Right lobe of liver (tissue), 4 donors: ENCODE measurements around the gene SLC25A14.
A peak's percentile ranks its signal among the peaks of the same experiment; 100 is the strongest.

Experiments
- POLR2A ChIP-seq: fragments of 450-650 bp; IDR thresholded peaks from one replicate; pipeline ENCODE4 v1.6.1; 2017; ENCODE audit warnings: antibody characterized with exemption, mild to moderate bottlenecking
- TF ChIP-seq, protein P1 (sequence below), 4 donors: fragments of 200-600 bp in 3 of 4; fragments of 450-650 bp in 1 of 4; IDR thresholded peaks; one replicate each; pipeline versions ENCODE4 v1.5.1 to v1.8.0; 2016 to 2022; ENCODE audit warnings: antibody characterized with exemption in 4 of 4, mild to moderate bottlenecking in 2 of 4
- donor health status: DM: no; HTN: no; CAD: no.
- donor health status: DM: no; HTN: no; CAD: no.
- donor health status: DM: no; HTN: yes; CAD: no.

DNA sequence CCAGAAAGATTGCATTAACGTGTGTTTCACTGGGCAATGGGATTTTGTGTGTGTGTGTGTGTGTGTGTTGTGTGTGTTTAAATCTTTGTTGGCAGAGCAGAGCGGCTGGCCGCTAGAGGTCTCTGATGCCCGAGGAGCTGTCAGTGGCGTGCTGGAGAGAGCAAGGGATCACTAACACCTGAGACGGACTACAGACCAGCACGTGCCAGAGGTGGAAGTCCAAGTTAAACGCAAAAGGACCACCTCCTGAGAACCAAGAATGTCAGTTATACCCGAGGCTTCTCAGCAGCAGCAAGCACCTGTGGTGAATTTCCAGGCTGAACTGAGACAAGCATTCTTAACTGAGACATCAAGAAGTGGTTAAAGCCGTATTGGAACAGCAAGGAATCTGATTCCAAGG, 9.0 kb upstream of the SLC25A14 start:
- TF ChIP-seq POLR2A: no peak
- TF ChIP-seq, protein P1, sequence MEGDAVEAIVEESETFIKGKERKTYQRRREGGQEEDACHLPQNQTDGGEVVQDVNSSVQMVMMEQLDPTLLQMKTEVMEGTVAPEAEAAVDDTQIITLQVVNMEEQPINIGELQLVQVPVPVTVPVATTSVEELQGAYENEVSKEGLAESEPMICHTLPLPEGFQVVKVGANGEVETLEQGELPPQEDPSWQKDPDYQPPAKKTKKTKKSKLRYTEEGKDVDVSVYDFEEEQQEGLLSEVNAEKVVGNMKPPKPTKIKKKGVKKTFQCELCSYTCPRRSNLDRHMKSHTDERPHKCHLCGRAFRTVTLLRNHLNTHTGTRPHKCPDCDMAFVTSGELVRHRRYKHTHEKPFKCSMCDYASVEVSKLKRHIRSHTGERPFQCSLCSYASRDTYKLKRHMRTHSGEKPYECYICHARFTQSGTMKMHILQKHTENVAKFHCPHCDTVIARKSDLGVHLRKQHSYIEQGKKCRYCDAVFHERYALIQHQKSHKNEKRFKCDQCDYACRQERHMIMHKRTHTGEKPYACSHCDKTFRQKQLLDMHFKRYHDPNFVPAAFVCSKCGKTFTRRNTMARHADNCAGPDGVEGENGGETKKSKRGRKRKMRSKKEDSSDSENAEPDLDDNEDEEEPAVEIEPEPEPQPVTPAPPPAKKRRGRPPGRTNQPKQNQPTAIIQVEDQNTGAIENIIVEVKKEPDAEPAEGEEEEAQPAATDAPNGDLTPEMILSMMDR (IDR thresholded peaks at IDR 0.05): peak; percentile 39 to 54 (median 48)
